GM21526 (cell line): ENCODE results near the gene THAP5.

Experiments used
- ATAC-seq: cut with Tn5 transposase; IDR thresholded peaks from one replicate; pipeline ENCODE4 v1.9.1; 2021; ENCODE audit warnings: moderate library complexity; ENCODE audit not compliant: unreplicated experiment, low FRiP score

The THAP5 gene, protein sequence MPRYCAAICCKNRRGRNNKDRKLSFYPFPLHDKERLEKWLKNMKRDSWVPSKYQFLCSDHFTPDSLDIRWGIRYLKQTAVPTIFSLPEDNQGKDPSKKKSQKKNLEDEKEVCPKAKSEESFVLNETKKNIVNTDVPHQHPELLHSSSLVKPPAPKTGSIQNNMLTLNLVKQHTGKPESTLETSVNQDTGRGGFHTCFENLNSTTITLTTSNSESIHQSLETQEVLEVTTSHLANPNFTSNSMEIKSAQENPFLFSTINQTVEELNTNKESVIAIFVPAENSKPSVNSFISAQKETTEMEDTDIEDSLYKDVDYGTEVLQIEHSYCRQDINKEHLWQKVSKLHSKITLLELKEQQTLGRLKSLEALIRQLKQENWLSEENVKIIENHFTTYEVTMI

DNA sequence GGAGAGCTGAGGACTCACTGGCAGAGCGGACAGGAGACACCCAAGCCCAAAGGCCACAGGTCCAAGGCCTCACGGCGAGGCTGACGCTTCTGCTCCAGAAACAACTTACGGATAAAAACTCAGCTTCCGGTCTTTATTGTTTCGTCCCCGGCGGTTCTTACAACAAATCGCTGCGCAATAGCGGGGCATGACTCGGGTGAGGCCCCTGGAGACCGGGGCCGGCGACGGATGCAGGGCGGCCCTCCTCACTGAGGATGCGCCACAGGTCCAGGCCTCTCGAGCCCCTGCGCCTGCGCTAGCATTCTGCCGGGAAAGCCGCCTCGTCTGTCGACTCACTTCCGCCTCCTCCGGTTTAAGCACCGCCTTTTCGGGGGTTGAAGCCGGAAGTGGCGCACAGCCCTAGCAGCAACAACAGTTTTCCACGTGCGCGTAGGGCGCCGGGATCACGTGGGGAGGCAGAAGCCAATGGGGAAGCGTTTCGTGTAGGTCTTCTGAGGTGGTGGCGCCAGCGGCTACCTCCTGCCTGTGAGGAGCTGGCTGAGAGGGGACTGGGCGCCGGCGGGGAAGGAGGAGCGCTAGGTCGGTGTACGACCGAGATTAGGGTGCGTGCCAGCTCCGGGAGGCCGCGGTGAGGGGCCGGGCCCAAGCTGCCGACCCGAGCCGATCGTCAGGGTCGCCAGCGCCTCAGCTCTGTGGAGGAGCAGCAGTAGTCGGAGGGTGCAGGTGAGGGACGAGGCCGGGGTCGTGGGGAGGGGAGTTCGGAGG, at the start of gene THAP5, which contains the start of gene DNAJB9:
Gene THAP5, minus strand, starts transcription at position 326 of the 765 bp plus-strand sequence. Its CDS starts 137 bp downstream, at position 189.
Gene DNAJB9, plus strand, starts transcription at position 494 of the 765 bp plus-strand sequence. CDS start 1,853 bp downstream, outside the sequence.
- peak; percentile 95 for ATAC-seq

DNA sequence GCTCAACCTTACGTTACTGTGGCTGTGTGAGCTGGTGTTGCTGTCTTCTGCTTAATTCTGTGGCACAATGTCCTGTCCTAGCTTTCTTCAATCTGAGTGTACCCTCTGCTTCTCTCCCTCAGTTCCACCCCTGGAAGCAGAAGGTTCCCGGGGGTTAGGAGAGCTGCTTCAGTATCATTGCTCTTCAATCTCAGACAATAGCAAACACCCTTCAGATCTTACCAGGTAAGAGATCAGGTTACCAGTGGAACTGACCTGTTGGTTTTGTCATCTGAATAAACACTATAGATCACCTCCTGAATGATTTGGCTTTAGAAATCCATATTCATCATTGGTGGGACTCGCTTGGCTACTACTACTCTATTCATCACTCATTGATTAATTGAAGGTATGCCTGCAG, 48.5 kb upstream of the THAP5 start:
- no peak for ATAC-seq

DNA sequence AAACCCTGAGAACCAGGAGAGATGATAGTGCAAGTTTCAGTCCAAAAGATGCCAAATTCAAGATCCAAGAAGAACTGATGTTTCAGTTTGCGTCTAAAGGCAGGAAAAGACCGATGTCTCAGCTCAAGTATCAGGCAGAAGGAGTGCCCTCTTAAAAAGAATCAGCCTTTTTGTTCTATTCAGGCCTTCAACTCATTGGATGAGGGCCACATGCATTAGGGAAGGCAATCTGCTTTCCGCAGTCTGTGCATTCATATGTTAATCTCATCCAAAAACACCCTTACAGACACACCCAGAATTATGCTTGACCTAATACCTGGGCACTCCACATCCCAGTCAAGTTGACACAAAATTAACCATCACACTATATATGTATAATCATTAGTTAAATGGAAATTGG, 45.4 kb upstream of the THAP5 start:
- no peak for ATAC-seq

DNA sequence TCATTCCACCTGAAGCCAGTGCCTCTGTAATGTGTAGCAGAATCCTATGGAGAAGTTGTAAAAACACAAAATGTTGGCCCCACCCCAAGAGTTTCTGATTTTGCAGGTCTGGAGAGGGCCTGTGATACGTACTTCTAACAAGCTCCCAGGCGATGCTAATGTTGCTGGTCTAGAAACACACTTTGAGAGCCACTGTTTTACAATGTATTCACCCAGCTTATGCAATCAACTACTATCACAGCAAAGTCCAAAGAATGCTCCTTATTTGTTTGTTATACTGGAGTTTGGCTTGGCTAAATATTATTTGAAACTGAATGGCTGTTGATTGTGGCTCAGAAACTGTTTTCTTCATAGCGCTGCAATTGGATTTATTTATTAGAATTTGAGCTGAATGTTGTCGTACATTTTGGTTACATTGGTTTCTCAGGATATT, 44.5 kb upstream of the THAP5 start:
- ATAC-seq: no peak

DNA sequence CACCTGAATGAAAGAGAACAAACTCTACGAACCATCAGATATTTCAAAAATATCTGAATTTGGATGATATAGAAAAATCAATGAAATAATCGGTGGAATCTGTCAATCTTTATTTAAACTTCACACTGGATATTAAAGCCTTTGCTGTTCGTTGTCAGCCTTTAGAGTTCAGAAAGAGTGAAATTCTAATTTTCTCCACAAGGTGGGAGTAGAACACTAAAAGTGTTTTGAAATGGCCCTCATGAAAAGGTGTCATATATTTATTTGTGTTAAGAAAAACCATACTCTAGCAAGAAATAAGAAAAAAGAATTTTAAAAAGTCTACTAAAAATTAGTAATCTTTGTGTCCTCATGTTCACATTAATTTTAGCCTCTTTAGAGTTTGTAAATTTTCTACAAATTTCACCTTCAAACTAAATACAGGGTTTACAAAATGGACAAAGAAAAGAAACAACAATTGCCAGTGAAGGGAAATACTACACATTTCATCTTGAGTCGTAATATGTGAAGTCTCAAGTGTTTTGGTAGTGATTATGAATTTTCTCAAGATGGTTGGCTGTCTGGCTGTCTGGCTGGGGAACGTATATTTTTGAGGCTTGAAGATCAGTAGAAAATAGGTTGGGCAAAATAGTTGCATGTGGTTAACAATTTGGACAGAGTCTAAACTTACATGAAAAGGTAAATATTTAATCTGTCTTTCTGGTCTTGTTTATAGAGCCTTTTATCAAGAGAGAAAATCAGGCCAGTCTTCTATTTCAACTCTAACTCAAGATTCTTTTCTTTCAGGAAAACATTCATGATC, 43.8 kb upstream of the THAP5 start:
- ATAC-seq: peak; percentile 83

DNA sequence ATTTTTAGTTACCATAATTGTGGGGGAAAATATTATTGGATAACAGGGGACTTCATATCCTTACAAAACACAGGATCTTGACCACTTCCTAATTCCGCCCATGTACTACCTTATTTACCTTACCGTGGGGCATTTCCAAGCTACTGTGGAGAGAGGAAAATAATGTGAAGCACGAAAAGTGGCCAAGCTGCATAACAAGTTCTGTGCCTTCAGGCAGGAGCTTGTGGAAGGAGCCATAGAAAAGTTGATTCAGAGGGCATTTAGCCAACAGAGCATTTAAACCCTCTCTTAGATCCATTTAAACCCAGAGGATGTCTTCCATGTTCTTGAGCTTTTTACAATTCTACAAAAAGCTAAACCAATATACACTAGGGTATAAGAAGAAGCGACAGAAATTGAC, 41.8 kb upstream of the THAP5 start:
- no peak for ATAC-seq

DNA sequence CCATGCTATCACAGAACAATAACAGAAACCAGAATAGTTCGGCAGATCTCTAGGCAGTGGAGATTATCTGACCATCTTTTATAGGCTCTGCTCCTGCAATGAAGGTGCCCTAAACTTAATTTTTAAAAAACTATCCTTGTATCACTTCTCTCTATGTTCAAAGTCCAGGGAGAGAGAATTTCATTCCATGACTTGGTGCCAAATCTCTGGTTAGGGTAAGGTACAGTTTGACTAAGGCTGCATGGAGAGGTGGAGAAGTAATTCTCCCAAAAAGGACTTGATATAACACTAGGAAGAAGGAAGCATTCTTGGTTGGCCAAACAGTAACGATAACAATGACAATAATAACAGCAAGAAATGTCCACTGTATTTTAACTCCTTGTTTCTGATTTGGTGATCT, 40.1 kb upstream of the THAP5 start:
- ATAC-seq: no peak

DNA sequence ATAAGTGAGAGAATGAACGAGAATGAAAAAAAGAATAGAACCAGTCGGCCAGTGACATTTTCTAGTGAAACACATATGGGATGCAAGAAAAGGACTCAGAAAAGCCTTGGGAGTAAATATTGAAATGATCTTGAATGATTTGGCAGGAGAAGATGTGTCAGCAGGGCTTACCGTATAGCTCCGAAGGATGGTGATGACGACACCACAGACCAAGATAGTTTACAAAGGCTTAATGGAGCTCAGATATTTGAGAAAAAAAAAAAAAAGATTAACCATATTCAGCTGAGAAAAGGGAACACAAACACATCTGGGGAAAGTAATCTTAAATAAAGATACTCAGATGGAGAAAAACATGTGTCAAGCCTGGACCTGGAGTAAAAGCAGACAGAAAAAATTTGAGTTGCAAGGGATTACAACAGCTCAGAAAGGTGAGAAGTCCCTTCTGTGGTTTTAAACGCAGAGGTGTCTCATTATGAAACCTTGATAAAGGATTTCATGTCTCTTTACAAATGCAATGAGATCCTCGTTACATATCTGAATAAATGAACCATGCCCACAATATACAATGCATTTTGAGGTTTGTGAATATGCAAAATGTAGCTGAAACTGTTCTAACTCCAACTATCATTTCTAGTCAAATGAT, 36.2 kb upstream of the THAP5 start:
- ATAC-seq: no peak

DNA sequence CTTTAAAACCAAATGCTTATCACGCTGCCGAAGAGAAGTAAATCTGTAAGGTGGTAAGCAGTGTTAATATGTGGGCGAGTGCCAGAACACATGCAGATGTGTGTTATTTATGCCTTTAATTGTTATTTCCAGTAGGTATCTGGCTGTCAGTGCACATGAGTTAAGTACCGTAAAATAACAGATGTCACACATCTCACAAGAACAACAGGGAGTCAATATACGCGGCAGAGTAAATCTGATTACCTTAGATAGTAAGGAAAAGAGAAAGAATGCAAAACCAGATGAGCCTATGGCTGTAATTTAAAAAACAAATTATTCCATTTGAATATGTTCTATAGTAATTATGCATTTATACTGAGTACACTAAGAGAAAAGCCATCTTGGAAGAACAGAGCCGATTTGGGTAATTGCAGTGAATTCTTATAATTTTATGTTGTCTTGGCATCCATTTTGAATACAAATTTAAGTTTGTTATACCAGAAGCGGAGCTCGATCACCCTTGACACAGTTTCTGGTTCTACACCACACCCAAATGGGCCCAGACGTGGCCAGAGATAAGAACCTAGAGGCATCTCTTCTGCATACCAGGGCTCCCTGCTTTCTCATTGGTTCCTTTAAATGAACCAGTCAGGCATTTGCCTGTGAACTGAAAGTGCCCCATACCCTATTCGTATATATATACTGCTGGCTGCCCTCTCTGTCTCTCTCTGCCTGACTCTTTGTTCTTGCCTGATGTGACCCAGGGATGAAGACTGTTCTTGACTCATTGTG, 35.0 kb upstream of the THAP5 start:
- no peak for ATAC-seq

DNA sequence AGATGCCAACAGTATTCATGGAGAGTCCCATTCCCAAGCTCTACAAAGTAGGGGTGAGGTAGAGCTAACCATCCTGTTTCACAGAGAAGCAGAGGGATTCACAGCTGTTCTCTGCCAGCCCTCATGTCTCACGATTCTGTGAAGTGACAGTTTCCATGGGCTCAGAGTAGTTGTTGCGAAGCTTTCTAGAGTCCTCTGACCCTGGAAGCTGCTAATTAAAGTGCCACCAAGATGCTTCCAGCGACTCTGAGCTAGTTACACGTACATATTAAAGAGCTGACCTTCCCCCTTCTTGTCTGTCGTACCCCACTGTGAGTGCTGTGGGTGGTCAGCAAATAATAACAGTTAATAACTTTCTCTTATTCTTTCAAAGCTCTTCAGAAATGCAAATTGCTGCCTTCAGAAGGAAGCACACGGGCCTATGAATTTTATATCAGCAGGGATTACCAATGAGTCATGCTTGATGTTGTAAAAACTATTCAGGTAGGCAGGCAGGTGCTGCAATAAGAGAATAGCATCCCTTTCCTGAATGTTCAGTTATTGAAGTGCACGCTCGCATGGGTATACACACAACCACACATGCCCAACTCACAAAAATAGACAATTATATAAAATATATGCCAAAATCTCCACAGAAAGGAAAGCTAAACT, 34.3 kb upstream of the THAP5 start:
- no peak for ATAC-seq

DNA sequence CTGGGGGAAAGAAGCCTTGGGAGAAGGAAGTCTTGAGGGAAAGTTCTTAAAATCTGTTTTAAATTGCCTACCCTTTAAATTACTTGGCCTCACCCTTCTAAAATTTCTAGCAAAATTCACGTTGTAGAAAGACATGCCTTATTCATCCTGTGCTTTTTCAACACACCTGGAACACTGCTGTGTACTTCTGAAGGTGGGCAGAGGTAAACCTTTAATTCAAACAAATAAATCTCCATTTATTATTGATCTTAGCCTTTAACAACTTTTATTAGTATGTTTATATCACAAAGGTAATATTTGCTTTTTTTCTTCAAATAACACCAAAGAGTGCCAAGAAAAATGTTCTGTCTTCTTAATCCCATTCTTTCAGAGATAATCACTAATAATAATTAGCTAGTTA, 30.9 kb upstream of the THAP5 start:
- no peak for ATAC-seq

DNA sequence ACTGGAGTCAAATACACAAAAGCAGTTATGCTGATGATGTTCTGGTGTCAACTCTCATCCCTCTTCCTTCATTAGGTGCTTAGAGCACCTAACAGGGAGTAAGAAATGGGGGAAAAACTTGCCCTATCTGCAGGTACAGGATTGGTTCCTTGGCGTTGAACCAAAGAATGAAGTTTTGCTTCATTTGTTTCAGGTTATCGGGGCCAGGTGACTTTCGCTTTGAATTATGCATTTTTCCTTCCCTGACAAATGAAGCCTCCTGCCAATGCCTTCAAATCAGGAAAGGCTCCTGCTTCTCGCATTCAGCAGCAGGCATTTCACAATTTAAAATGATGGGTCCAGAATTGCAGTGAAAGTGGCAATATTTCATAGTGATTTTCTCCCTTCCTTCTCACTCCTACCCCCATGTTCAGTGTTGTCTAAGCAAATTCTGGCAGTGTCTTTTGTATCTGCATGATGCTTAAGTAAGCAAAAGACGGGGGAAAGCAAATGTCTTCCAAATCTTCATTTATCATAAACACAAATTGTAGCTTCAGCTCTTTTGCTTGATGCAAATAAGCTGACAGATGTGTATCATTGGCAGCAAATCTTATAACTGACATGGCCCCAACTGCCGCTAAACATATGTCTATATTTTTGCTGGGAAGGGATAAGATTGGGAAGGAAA, 29.5 kb upstream of the THAP5 start:
- no peak for ATAC-seq

DNA sequence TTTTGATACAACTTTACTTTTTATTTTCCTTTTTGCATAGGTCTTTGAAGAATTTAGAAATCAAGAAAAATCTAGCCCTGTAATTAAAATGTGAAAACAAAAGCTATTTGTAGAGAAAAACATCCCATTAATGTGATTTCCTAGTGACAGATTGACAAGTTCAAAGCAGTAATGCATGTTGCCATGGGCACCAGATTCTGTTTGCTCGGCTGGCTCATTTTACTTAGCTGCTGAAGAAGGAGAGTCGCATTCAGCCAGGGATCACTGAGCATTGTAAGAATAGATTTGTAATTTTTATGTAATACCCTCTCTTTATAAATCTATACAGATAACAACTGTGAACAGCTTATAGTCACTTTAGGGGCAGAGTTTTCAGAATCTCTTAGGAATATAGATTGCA, 28.6 kb upstream of the THAP5 start:
- ATAC-seq: no peak

DNA sequence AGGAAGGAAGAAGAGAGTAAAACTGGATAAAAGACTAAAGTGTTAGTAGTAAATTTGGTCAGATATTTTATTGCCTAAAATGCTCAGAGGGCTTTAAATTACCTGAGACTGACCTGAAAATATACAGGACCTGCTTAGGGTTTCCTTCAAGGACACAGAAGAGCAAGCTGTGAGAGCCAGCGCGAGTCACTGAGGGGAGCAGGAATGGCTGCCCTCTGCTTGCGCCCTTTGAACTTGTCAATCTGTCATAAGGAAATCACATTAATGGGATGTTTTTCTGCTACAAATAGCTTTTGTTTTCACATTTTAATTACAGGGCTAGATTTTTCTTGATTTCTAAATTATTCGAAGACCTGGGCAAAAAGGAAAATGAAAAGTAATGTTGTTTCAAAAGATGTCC, 27.1 kb upstream of the THAP5 start:
- ATAC-seq: peak; percentile 81

DNA sequence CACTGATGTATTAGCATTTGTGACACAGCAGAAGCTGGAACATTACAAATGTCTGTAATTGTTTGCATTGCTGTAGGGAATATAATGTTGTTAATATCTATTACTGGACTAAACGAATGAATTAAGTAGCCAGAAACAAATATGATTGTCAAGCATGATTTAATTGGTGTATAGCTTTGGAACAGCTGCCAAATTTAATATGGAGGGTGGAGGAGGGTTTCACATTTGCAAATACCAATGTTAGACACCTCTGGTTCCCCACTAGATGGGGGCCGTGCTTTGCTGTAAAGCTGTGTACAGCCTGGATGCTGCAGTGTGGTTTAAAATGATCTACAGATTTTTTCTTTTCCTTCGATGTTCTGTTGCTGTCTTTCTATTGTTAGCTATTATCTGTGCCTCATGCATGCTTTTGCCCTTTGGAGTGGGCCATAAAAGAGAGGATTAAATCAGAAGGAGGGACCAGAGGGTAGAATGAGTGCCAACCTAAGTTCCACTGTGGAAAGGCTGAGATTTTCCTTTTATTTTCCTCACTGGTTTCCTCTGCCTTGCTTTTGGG, 23.2 kb upstream of the THAP5 start:
- no peak for ATAC-seq

DNA sequence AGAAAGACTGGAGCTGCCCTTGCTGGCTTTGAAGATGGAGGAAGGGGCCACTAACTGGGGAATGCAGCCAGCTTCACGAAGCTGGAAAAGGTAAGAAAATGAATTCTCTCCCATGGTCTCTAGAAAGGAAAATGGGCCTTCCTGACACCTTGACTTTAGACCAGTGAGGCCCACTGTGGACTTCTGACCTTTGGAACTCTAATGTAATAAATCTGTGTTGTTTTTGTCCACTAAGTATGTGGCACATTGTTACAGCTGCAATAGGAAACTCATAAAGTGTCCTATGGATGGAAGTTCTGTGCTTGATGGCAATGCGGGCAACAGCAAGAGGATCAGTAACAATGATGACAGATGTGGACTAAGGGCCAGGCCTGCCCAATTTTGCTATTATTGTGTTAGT, 21.1 kb upstream of the THAP5 start:
- ATAC-seq: no peak

DNA sequence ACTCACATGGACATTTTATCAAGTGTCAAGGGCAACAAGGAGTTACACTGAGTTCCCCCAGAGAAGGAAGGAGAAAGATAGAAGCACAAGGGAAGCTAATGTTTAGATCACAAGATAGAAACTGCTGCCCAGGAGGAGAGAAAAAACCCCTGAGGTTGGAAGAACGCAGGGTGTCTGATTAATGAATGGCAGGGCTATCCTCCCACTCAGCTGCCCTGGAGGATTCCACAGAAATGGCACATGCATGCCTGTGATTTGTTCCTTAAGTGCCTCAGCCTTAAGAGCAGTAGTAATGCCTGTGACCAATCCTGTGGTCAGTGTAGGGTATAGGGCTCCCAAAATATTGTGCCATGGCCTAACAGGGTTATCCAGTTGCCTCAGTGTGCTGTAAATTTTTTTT, 20.4 kb upstream of the THAP5 start:
- ATAC-seq: no peak

DNA sequence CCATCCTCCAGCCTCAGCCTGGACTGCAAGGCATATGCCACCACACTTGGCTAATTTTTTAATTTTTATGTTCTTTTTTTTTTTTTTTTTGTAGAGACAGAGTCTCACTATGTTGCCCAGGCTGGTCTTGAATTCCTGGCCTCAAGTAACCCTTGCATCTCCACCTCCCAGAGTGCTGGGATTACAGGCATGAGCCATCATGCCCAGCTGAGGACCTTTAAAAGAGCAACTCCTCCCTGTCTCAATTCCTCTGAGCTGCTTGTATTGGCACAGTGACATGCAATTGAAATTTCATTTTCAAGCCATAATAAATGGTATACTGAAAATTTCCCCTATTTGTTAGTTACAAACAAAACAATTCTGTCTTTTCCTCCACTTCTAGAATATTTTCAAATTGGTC, 19.7 kb upstream of the THAP5 start:
- ATAC-seq: no peak
